GM12878 (cell line): ENCODE measurements around the gene IGSF6.

Experiments used
- CTCF ChIP-seq, 3 experiments: IDR thresholded peaks in 2 of 3; conservative IDR thresholded peaks in 1 of 3; 2 replicates each; pipeline ENCODE4 v1.5.1; 2011; ENCODE audit warnings: low read depth in 3 of 3, low read length in 3 of 3, mild to moderate bottlenecking in 3 of 3, control low read depth in 2 of 3, moderate library complexity in 2 of 3, inconsistent platforms in 1 of 3, mixed read lengths in 1 of 3; ENCODE audit not compliant: control insufficient read depth in 2 of 3, insufficient read depth in 1 of 3; ENCODE audit errors: extremely low read depth in 1 of 3
- MYB ChIP-seq: fragments of 150-350 bp; IDR thresholded peaks from 2 replicates; pipeline ENCODE4 v1.6.1; 2014; ENCODE audit warnings: mild to moderate bottlenecking, low read depth, low read length, borderline replicate concordance
- POLR2A ChIP-seq: IDR thresholded peaks from 2 replicates; pipeline ENCODE4 v1.6.1; 2011; ENCODE audit warnings: low read depth, mild to moderate bottlenecking, low read length

GRCh38 chr16:21610006-21610544, 42.3 kb downstream of the IGSF6 start:
- TF ChIP-seq CTCF (IDR thresholded peaks at IDR 0.05 in 2 of 3, conservative IDR thresholded peaks at IDR 0.05 in 1 of 3; ENCODE audit: control insufficient read depth in 2 of 3, extremely low read depth in 1 of 3, insufficient read depth in 1 of 3, low read depth in 3 of 3, low read length in 3 of 3) (no peak), POLR2A (no peak), MYB (no peak)
